ENCODE measurements around the gene RASSF3. TPM values are rescaled to one million over a fixed set of nuclear protein-coding genes. Genes with fewer than 3 reads are reported as not detected.

RASSF3 gene
- total RNA-seq, 1 donor from 2014 or later: 75.3 TPM

- intact Hi-C loops (cut with micrococcal nuclease): no loop called here
Observed at GRCh38 chr12:64718649-64719048, 108.4 kb downstream of the RASSF3 start.

GRCh38 chr12:64720884-64721283, 110.6 kb downstream of the RASSF3 start:
- intact Hi-C loops (cut with micrococcal nuclease): no loop called here

GRCh38 chr12:64722835-64723234, 112.5 kb downstream of the RASSF3 start:
- intact Hi-C loops (cut with micrococcal nuclease): no loop called here

- intact Hi-C loops (cut with micrococcal nuclease): no loop called here
Observed at GRCh38 chr12:64723630-64724029, 113.3 kb downstream of the RASSF3 start.

GRCh38 chr12:64724201-64724745, 114.0 kb downstream of the RASSF3 start:
- intact Hi-C loops (cut with micrococcal nuclease): no loop called here

- intact Hi-C loops (cut with micrococcal nuclease): loop anchor here (2.0 kb wide), 2 partner anchors 15 to 29 kb away; partner anchors contain the start of gene GNS
Observed at GRCh38 chr12:64729909-64730587, 119.8 kb downstream of the RASSF3 start.

DNA sequence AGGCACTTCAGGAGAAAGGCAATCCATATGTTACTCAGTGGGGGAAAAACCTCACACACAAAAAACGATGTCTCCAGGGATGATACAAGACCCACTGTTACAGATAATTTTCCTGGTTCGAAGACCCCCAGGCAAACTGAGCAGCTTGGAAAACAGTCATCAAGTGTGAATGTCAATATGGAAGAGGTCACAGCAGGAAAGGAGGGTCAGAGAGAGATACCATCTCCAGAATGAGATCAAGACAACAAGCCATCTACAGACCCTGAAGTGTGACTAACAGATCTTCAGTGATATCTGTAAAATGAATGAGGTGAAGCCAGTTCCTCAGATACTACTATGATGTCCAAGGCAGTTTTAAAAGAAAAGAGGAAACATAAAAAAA, 120.3 kb downstream of the RASSF3 start:
- intact Hi-C loops (cut with micrococcal nuclease): loop anchor here (2.0 kb wide), 2 partner anchors 16 to 28 kb away; partner anchors contain the start of gene GNS

DNA sequence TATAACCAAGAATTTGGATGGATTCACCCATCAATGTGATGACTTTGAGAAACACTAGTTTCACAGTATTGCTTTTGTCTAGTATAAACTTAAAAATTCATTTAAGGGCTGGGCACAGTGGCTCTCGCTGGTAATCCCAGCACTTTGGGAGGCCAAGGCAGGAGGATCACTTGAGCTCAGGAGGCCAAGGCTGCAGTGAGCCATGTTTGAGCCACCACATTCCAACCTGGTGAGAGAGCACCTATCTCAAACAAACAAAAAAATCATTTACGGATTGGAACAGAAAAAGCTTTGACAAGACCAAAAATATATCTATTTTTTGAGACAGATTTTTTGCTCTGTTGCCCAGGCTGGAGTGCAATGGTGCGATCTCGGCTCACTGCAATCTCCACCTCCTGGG, 121.4 kb downstream of the RASSF3 start:
- intact Hi-C loops (cut with micrococcal nuclease): loop anchor here (2.0 kb wide), 2 partner anchors 17 to 27 kb away; partner anchors contain the start of gene GNS

- intact Hi-C loops (cut with micrococcal nuclease): no loop called here
Observed at GRCh38 chr12:64733857-64734256, 123.6 kb downstream of the RASSF3 start.

DNA sequence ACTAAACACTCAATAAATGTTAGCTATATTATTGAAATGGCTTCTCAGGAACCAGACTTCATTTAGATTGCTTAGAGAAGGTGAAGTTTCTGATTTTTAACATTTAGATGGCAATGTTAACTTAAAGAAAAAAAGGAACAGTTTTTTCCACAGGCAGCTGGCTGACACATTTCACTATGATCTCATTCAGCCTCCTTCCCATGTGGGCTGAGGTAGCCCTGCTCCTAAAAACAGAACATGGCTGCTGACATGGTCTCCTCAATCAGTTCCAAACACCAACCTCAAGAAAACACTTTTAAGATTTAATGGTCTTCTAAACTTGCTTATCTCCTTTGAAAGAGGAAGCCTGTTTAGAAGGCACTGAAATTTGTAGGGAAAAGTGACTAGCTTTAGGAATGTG, 125.1 kb downstream of the RASSF3 start:
- intact Hi-C loops (cut with micrococcal nuclease): no loop called here

GRCh38 chr12:64736771-64737170, 126.5 kb downstream of the RASSF3 start:
- intact Hi-C loops (cut with micrococcal nuclease): loop anchor here (1.0 kb wide), 1 partner anchor 11 kb away; no protein-coding TSS in a partner anchor

DNA sequence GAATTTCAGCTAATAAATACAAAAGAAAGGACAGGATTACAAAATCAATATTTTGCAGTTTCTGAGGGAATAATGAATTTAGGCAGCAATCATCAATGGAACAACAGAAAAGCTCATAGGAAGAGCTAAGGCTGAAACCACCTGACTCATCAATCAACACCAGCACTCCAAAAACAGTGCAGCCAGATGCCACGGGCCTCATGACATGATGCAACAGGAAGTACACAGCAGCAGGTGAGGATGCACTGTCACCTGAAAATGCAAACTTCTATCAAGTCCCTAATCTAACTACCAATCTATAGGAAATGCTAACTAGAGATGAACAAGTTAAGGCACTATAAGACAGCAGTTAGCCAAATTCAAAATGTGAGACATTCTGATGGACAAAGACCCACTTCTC, 127.2 kb downstream of the RASSF3 start:
- intact Hi-C loops (cut with micrococcal nuclease): loop anchor here (1.0 kb wide), 1 partner anchor 10 kb away; no protein-coding TSS in a partner anchor

- intact Hi-C loops (cut with micrococcal nuclease): no loop called here
Observed at GRCh38 chr12:64739778-64740177, 129.5 kb downstream of the RASSF3 start.

DNA sequence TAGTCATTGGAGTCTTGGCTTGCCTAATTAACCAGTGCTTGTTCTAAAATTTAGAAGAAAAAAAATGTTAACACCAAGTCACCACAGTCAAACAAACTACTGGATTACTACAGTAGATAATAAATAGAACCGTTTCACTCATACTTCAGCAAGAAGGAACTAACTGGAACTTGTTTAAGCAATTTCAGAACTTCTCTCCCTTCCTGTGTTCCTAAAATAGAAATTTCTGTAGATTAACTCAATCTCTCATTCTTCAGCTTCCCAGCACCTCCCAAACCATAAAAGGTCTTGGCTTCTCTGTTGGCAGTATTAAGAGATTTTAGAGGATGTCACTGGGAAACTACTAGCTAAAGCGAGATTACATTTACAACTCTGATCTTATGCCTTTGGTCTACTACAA, 130.4 kb downstream of the RASSF3 start:
- intact Hi-C loops (cut with micrococcal nuclease): no loop called here

DNA sequence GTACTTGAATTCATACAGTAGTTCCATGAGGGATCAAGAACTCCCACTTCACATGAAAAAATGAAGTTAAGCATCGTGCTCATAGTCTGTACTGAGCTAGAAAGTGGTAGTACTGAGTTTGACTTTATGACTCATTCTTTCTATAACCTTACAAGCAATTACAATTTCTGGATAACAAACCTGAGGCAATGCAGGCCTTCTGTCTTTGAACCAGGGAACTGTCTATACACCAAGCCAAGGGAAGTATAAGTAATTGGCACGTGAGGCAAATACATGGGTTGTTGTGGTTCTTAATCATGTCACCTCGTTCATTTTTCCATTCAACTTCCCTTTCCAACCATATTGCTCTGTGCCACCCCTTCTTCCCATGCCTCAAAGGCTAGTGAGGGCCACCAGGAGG, 132.1 kb downstream of the RASSF3 start:
- intact Hi-C loops (cut with micrococcal nuclease): no loop called here

GRCh38 chr12:64743206-64743605, 132.9 kb downstream of the RASSF3 start:
- intact Hi-C loops (cut with micrococcal nuclease): no loop called here

- intact Hi-C loops (cut with micrococcal nuclease): no loop called here
Observed at GRCh38 chr12:64744422-64745258, 134.3 kb downstream of the RASSF3 start.

DNA sequence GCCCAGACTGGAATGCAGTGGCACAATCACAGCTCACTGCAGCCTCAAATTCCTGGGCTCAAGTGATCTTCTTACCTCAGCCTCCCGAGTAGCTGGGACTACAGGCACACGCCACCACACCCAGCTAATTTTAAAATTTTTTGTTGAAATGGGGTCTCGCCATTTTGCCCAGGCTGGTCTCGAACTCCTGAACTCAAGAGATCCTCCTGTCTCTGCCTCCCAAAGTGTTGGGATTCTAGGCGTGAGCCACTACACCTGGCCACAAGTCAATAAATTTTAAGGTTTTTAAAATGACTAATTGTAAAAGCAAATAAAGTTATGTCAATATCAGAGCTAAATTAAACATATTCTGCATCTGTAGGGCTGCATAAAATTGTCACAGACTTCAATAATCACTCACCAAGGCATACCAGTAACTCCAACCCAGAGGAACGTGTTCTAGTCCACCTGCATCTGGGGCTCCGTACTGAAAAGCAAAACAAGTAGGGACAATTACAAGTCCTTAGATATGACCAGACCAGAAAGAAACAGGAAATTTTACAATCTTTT, 135.0 kb downstream of the RASSF3 start:
- intact Hi-C loops (cut with micrococcal nuclease): no loop called here

DNA sequence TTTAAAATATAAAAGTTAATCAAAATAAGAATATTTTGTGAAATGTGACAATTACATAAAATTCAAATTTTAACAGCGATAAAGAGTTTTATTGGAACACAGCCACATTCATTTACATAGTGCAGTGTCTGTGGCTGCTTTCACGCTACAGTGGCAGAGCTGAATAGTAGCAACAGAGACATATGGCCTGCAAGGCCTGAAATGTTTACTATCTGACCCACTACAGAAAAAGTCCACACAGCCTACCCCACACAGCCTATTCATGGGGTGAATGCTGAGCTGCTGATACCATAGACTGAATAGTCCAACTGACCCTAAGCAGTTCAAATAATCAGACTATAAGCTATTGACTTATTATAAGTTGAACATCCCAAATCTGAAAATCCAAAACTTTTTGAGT, 135.7 kb downstream of the RASSF3 start:
- intact Hi-C loops (cut with micrococcal nuclease): no loop called here

DNA sequence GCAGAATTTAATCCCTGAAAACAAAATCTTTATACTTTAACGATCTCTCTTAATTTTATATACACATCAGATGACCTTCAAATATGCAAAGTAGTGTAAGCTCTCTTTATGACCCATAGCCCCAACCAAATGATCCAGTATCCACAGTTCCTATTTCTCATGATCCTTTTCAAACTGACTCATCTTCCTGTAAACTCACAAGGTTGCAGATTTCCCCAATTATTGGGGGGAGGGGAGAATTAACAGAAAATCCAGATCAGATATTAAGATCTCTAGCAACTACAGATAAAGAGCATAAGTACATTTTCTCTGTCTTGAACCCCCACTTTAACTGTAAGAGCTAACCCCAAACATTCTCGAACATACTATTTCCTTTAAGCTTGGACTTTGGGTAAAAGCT, 136.4 kb downstream of the RASSF3 start:
- intact Hi-C loops (cut with micrococcal nuclease): loop anchor here (1.0 kb wide), 1 partner anchor 9 kb away; no protein-coding TSS in a partner anchor

Measured in T-helper 2 cell treated with Interferon-gamma antibody and Interleukin-4, amounts not matched to agents 100 ng/mL and 5 ng/mL, for 36 hours (primary cell).